HG03457 (cell line): ENCODE results near the gene TRIM29.

Experiments
- ATAC-seq: cut with Tn5 transposase; IDR thresholded peaks from one replicate; pipeline ENCODE4 v1.9.1; 2021; ENCODE audit warnings: moderate number of reproducible peaks; ENCODE audit not compliant: unreplicated experiment

TRIM29 gene

DNA sequence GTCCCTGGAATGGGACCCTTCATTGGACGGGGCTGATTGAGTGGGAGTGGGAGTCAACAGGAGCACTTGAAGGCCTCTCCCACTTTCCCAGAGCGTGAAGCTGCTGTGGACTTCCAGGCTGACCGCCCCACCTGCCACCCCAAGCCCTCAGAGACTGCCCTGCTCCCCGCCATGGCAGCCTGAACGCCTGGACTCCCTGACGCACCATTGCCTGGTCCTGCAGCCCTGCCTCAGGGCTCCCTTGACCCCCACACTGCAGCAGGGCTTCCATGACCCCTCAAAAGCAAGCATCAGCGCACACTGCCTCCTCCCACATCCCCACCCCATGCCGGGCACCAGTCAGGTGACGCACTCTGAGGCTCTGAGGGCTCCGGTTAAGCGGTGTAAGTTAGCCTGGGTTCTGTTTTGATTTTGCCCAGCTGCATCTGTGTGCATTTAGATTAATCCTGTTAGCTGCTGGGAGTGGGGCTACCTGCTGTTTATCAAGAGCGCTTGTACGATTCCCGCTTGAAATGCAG lies 39.4 kb downstream of the TRIM29 start:
- no peak for ATAC-seq

DNA sequence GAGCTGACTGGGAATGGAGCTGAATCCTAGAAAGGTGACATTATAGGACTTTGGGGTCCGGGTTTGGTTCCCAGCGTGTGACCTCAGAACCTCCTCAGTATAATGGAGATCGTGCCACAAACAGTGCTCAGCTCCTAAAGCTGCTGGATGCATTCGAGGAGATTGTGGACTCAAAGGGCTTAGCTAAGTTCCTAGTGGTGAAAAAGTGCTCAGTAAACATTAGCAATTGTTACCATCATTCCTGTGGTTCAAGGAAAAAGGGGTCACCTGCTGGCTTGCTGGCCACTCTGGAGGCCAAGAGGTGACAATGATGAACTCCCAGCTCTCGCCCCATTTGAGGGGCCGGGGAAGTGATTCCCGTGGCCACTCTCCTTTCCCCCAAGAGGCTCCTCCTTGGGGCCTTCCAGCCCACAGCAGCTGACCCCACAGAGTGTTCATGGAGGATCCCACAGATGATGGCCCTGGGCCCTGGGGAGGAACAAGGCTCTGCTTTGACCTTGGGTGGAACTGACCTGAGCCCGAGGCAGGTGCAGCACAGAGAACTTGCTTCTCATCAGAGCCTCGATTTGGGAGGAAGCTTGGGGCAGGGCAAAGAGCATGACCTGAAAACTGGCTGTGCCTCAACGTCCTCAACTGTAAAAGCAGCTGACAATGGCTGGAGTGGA lies 40.1 kb downstream of the TRIM29 start:
- ATAC-seq: no peak

DNA sequence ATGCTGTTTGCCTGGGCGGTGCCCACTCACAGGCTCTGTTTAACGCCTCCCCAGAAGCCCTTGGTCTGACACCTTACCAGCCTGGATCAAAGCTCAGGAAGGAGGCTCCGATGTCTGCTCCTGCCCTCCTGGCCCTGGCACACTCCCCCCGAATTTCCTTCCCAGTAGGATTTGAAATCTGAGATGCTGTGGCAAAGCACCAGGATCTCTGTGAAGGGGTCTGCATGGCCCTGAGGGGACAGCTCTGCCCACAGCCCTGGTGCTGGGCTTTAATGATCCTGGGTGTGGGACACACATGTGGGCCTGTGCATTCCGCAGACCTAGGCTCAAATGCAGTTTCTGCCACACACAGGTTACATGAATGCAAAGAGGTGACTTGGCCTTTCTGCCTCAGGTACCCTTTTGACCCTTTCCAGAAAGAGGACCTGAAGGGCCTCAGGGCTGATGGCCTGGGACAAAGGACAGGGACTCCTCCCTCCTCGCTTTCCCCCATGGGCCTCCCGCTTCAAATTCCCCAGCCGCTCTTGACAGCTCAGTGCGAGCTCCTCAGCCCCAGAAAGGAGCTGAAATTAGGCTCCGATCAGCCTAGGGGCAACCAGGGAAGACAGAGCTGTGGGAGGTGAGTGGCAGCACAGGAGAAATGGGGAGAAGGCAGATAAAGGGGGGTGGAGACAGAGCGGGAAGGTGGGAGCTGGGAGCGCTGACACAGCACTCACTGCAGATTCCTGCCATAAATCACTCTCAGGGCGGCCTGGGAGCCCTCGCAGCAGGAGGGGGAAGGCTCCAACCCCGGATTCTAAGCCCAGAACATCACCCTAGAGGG lies 41.3 kb downstream of the TRIM29 start:
- ATAC-seq: no peak

DNA sequence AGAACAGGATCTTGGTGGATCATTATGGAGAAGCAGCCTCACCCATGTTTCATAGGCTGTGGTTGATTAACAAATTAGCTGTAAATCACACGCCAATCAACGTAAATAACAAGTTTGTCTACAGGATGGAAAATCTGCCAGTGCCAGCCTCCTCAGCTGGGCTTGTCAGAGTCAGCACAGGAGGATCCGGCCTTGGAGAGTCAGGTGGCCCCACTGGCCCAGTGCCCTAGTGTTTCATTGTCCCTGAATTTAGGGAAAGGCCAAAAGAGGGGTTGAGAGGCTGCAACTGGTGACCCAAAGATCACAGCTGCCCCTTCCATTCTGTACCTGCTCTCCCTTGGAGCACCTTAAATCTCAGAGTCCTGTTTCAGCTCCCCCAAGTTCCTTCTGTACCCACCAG lies 42.4 kb downstream of the TRIM29 start:
- no peak for ATAC-seq

DNA sequence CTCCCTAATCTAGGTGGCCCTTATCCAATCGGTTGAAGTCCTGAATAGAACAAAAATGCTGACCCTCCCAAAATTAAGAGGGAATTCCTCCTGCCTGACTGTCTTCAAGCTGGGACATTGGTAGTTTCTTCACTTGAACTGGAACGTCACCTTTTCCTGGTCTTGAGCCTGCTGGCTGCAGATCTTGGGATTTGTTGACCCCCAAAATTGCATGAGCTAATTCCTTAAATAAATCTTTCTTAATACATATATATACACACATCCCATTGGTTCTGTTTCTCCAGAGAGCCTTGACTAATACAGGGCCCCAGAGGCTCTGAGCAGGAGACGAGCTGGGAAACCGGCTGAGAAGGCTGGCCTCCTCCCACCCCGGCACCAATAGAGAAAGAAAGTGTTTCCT lies 46.2 kb downstream of the TRIM29 start:
- ATAC-seq: no peak

DNA sequence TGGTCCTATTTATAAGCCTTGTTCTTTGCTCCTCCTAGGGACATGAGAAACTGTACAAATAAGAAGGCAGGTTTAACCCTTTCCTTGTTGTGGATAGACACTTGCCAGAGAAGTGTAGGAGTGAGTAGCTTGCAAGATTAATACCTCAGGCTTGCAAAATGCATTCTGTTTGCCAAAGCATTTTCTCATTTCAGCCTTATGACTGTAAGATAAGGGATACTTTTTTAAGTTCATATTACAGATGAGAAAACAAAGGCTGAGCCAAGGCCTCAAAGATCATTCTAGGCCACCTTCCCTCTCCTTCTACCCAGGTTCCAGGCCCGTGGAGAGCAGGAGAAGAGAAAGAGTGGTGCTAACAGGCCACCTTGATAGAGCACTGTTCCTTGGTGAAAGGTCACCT lies 46.8 kb downstream of the TRIM29 start:
- ATAC-seq: no peak

DNA sequence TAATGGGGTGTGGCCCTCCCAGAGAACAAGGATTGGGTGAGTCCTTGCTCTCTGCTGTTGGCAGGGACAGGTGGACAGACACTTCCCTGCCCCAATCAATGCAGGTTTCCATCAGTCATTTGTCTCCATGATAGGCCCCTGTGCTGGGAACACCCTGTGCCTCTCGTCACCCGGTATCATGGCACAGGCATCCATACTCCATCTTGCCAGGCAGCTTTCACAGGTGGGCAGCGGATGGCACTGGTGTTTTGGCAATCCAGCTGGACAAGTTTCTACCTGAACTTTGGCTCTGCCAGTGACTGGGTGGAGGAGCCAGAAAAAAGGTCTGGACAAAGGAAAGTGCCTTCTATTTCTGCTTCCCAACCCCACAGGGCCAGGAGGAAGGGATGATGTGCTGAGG lies 47.5 kb downstream of the TRIM29 start:
- no peak for ATAC-seq

DNA sequence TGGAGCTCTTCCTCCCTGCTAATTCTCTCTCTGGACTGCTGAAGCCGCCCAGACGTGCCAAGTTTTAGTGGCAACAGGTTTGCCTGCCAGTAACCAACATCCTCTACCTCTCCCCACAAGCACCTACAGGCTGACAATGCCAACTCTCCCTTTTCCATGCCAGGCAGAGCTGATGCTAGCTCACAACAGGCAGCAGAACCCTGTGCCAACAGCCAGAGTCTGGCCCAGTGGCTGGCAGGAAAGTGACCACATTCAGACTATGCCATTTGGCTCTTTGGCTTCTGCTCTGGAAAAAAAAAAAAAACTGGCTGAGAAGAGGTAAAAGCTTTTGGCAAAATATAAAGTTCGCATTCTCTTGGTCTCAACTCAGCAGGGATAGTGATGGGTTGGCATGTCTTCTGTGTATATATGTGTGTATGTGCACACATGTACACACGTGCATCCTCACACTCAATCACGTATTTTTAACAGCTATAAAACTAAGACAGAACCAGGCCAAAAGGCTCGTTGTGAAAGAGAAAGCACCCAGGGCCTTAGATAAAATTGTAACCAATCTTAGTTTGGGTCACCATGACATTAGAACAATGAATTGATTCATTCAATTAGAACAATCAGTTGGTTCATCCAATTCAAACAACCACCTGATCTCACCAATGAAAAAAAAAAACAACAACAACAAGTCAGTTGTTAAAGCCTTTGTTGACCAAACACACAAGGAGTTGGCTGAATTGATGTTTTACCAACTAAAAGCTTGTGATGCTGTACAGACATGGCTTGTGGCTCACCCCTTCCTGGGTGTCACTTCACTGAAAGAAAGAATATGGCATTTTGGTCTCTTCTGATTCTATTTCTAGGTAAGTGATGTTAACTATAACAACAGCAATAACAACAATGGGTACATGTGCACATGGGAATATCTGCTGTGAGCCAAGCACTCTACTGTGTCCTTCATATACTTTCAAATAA lies 48.6 kb downstream of the TRIM29 start:
- no peak for ATAC-seq

DNA sequence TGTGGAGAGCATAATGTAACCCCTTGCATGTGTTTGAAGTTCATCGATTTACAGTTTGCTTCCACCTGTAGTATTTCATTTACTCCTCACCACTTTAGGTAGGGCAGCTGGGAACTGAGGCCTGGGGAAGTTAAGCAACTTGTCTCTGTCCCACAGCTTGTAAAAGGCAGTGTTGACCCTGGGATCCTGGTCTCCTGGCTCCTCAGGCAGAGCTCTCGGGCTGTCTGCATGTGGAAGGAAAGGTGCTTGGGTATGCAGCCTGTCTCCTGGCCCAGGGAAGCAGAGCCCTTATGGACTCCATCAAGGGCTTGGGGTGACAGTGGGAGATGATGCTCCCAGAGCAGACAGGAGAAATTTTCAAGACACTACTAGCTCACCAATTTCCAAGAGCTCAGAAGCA lies 49.9 kb downstream of the TRIM29 start:
- ATAC-seq: no peak

DNA sequence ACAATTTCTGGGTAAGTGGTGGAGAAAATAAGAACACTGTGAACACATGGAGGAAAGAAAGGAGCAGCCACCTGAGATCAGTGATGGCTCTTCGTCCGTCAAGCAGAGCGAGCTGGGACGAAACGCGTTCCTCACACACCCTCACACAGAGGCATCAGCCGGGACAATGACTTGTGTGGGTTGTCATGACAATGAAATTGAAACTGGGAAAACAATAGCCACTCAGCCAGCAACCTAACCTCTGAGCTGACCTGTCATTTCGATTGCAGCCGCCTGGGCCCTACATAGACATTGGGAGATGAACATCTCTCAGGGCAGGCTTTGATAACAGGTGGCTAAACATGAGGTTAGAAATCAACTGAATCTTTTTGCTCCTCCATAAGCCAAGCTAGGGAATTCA lies 51.3 kb downstream of the TRIM29 start:
- no peak for ATAC-seq

DNA sequence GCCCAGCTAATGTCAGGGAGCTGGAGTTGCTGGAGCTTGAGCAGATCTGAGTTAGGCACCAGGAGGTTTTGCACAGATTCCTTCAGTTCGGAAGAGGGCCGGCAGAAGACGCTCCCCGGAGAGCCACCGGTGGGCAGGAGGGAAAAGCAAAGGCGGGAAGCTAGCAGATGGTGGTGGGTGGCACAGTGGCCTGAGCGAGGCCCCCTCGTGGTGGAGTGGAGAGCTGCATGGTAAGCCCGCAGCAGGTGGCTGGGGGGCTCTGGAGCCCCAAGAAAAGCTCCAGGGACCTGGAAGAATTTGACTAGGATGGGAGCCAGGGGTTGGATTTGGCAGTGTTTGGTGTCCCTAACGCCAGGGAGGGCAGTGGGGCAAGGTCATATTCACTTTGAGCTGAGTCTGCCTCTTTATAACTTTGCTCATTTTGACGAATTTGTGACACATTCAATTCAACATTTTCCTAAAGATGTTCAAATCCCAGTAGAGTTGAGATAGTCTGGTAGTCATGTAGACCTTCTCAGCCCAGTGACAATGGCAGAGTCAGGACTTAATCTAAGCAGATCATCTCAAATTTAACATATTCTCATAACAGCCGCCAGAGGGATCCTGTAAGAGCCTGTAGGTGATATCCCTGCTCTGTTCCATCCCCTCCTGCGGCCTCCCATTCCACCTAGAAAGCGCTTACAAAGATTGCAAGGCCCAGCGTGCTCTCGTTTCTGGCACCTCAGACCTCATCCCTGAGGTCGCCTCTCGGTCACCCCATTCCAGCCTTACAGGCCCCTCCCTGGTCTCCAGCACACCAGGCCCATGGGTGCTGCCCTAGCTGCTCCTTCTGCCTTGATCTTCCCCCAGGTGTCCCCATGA lies 57.9 kb downstream of the TRIM29 start:
- ATAC-seq: no peak

DNA sequence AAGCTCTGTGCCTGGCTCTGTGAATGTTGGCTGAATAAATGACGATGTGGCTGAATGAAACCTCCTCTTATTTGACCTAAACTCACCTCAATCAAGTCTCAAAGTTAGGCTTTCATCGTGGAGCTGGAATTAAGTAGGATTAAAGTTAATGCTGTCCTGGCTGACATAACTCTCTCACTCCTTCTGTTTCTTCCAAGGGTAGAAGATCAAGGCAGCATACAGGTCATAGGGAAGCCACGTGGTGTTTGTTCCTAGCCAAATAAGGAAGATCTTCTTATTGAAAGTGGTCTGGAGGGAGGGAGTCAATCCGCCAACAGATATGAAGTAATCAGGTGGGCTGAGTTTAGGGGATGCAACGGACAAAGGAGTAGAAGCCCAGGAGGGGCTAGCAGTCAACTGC lies 59.5 kb downstream of the TRIM29 start:
- no peak for ATAC-seq

DNA sequence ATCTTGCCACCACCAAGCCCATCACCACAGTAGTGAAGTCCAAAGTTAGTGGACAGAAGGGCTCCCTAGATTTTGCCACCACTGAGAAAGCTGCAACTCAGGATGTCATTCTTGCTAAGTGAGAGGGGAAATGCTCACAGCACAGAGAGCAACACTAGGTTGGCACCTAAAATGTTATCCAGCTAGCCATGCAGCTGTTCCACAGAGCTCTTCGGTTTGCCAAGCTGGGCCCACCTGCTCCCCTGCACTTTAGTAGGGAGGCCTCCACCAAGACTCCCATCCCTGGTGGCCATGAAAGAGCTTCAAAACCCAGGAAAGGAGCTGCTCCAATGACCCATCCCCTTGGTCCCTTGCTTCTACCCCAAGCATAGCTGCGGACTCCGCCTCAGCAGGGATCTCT lies 63.8 kb downstream of the TRIM29 start:
- no peak for ATAC-seq

DNA sequence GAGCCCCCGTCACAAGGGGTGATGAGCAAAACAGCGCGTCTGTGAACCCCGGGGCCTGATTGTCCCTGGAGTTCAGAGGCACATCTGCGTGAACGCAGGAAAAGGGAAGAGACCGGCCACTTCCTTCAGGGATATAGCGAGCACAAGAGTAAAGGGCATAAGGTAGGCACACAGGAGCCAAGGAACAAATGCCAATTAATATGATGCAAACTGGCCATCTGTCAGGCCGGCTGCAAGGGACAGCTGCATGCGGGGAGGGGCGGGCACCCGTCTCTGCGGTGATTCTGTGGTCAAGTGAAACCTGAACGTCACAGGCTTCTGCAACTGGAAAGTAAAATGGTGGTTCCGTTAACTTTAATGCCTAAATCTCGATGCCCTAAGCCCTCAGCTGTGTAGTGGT lies 64.7 kb downstream of the TRIM29 start:
- no peak for ATAC-seq

DNA sequence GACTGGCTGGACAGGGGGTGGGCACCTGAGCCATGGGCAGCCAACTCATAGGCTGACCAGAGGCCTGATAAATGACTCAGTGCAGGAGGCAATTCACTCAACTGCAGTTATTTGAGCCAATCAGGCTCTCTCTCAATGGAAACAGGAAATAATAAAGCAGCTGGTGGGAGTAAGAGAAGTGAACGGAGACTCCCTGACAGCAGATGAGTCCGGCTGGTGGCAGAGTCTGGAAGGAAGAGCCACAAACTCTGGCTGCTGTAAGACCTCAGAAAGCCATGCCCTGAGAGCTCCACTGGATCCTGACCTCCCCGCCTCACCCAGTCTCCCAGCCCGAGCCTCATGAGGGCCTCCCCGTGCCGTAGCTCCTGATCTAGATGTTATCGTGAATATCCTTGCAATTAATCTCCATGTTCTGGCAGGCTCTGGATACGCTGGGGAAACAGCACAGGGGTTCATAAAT lies 69.8 kb downstream of the TRIM29 start:
- ATAC-seq: no peak

DNA sequence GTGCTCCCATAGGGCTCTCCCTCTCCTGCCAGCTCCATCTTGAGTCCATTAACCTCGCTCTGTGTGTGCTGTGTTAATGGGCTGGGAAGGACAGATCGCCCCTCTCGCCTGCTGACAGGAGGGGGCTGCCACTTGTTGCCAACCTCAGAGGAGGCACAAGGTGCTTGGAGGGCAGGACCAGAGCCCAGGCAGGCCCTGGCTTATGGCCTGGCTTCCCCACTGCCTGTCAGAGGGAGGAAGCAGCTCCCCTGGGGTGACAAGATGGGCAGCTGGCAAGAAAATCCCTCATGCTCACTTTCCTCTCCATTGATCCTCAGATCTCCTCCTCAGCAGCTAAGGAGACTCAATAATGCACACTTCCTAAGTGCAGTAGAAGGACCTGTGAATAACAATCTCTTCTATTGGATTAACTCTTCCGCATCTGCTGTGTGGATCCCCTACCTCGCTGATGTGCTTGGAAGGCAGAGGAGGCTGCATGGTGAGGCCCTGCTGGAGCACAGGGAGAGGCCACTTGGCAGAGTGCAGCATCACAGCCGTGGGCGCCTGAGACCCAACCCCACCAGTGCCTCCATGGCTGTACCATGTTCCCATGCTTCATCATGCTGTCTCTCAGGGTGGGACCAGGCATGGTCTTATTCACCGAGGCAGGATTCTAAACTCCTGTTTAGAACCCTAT lies 70.3 kb downstream of the TRIM29 start:
- ATAC-seq: no peak

DNA sequence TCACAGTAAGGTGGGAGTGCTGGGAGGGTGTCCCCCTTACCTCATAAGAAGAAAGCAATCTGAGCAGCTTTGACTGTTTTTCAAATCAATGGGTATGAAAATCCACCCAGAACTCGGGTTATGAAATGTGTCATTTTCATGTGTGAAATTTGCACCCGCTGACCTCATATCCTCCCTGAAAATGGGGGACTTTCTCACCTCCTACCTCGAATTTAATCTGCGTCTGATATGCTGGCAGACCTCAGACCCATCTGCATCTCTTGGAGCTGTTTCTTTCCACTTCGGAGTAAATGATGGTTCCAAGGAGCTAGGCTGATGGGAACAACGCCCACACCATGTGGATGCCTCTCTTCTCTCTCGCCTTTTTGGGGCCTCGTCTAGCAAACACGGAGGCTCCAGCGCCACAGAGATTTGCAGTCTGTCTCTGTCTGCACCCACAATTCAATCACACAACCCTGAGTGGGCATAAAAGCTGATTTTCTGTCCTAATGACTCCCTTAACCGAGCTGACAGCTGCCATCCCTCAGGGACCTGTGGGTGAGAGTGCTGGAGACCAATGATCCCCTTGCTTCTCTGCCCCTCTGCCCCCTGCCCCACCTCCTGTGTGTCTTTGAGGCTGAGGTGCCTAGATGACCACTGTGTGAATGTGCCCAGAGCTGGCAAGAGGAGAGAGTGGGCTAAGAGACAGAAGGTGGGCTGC lies 71.0 kb downstream of the TRIM29 start:
- ATAC-seq: no peak

DNA sequence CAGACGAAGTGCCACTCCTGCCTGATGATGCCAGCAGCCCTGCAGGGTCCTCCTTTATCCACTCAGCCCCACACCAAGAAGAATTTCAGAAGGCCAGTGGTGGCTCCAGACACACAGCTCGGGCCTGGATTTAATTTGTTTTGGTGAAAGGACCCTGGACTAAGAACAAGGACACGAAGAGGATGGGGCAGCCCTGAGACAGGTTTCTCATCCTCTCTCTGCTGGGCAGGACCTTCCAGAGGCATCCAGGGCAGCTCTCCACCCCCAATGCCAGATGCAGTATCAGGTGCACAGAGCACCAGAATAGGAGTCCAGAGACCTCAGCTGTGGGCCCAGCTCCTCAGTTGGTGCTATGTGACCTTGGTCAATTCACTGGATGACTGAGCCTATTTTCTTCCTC lies 72.0 kb downstream of the TRIM29 start:
- no peak for ATAC-seq

DNA sequence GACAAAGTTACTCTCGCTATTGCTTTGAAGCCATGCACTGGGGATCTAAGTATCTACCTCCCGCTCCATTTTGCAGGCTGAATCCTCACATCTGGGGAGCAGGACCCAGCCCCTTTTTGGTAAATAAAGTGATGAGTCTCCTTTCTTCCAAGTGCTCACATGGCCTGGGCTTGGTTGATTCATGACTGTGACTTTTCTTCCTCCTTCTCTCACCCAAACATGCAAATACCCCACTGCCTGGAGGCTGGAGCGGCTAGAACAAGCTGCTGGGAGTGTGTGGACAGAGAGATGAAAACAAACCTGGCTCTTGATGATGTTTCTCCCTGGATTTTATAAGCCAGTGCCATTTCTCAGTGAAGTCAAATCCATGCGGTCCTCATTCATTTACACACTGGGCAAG lies 72.7 kb downstream of the TRIM29 start:
- no peak for ATAC-seq
